HG03520 (cell line): Measurements from ENCODE around the gene CIB1.

Experiments used
- ATAC-seq: cut with Tn5 transposase; IDR thresholded peaks from one replicate; pipeline ENCODE4 v1.9.1; 2021; ENCODE audit warnings: mild to moderate bottlenecking, moderate library complexity; ENCODE audit not compliant: unreplicated experiment

The CIB1 gene

DNA sequence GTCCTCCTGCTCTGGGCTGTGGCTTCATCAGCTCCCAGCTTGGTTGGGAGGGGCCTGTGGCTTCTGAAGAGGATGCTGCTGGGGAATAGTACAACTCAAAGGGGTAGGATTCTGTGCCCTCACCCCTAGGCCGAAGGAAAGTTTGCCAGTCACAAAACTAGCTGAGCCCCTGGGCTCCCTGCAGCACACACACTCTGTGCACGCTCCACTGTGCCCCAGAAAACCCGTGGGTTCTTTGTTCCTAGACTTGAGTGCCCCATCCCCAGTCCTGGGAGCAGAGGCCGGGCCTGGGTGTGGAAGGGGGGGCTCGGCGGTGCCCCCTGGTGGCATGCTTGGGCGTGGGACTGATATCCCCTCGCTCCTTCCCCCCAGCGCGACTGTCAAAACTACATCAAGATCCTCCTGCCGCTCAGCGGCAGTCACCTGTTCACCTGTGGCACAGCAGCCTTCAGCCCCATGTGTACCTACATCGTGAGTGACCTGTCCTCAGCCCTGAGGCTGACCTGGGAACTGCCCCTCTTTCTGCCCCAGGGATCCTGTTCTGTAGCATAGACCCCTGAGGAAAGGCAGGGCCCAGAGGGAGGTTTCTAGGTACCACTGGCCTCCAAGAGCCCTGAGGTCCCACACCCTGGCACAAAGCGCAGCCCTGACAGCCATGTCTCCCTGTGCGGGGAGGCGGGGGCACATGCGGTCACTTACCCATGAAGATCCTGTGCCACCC lies 14.2 kb downstream of the CIB1 start:
- no peak for ATAC-seq

DNA sequence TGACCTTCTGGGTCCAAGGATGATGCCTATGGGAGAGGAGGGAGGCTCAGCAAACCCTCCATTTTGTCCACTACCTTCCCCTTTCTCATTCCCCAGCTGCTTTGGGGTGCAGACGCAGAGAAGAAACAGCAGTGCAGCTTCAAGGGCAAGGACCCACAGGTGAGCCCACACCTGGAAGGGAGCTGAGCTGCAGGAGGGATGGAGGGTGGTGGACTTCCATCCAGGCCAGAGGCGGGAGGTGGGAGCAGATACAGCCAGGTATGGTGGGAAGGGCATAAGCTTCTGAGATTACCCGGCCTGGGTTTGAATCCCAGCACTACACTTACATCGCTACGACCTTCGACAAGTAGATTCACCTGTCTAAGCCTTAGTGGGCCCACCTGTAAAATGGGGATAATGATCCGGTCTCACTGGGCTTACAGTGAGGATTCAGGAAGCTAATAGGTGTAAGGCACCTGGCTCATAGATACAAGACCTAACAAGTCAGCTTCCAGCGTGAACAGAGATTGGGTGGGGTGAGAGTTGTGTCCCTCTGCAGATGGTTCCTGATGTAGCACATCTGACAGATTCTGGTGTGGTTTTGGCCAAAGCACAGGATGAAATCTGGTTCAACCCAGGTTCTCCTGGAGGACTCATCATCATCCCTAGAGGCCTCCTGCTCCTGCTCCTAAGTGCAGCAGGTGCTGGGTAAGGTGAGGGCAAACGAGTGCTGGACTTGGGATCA lies 15.9 kb downstream of the CIB1 start:
- no peak for ATAC-seq

DNA sequence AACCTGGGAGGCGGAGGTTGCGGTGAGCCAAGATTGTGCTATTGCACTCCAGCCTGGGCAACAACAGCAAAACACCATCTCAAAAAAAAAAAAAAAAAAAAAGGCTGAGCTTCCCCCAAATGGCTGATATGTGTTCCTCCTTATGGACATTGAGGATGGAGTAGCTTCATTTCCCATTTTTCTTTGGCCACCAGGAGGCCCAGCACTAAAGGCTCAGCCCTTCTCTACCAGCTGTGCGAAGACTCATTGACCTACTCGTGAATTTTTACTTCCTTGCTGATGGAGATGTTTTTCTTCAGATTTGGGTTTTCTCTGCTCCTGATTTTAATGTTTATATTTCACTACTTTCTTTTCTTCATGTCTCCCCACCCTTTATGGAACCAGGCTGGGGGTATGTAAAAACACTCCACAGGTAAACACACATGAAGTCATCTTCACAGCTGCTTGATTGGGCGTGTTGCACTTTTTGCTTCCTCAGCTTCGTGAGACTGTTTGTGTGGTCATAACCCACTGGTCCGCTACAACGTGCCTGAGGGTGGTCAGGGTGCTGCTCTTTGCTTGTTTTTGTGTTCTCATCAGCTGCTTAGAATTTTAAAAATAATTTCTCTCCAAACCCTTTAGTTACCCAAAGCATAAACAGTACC lies 19.1 kb downstream of the CIB1 start:
- ATAC-seq: no peak

DNA sequence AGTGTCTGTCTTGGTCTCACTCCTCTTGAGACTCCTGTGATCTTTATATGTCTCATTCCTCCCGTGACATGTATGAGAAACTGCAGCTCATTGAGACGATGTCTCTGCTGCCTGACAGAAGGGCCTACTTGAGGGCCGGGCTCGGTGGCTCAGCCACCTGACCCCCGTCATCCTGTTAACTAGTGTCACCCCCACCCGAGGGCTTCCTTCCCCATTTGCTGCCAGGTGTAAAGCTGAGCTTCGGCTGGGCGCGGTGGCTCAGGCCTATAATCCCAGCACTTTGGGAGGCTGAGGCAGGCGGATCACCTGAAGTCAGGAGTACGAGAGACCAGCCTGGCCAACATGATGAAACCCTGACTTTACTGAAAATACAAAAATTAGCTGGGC lies 19.9 kb downstream of the CIB1 start:
- ATAC-seq: no peak

DNA sequence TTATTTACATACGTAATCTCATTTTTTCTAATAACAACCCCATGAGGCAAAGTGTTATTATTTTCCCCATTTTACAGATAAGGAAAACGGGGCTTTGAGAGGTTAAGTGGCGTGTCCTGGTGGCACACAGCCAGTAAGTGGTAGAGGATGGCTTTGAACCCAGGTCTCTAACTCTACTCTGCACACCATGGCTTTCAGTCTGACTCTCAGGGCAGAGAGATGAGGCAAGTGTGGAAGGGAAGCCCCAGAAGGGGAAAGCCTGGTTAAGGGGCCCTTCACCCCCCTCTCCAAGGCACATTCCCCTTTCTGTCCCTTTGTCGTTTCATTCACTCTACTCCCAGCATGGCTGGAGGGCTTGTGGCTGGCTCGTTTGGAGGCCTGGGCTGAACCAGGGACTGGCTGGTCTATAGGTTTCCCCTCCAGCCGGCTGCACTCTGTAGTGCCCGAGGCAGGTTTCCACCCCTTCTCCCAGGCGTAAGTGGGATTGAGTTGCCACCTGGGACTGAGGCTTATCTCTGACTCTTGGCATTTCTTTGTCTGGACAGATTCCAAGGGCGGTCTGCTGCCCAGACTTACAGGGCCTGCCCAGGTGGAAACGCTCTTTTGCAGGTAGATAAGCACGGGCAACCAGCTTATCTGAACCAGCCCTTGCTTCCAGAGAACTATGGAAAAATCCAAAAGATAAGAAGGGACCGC lies 20.5 kb downstream of the CIB1 start:
- no peak for ATAC-seq

DNA sequence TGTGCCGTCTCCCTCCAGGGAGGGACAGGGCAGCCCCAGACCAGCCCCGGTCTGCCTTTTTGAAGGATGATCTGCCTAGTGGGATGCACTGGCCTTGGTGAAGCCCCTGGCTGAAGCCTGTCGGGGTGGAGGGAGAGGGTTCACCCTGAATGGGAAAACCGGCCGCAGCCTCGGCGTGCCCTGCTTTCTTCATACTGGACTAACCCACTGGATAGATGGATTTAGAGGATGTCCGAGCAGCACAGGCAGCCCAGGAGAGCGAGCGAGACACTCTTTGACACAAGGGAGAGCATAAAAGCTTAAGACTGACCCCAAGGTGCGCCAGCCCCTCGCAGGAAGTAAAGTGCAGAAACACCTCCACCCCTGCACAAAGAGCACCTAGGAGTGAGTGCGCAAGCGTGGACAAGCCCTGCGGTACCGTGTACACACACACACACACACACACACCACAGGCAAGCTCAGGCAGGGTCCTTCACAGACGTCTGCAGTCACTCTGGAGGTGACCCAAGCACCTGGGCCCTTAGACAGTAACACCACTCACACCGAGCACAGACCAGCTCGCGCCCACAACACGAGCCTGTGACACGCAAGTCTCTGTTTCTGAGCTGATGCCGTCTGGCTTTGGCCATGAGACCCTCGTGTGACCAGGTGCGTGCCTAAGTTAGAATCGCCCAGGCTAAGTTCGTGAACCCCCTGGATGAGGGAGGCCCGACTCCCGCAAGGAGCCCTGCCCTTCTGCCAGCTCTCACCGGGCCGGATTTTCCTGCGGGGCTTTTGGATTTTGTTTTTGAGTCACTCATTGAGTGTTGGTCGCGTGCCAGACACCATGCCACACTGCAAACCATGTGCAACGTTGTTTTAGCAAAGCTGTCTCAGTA lies 21.3 kb downstream of the CIB1 start:
- ATAC-seq: no peak

DNA sequence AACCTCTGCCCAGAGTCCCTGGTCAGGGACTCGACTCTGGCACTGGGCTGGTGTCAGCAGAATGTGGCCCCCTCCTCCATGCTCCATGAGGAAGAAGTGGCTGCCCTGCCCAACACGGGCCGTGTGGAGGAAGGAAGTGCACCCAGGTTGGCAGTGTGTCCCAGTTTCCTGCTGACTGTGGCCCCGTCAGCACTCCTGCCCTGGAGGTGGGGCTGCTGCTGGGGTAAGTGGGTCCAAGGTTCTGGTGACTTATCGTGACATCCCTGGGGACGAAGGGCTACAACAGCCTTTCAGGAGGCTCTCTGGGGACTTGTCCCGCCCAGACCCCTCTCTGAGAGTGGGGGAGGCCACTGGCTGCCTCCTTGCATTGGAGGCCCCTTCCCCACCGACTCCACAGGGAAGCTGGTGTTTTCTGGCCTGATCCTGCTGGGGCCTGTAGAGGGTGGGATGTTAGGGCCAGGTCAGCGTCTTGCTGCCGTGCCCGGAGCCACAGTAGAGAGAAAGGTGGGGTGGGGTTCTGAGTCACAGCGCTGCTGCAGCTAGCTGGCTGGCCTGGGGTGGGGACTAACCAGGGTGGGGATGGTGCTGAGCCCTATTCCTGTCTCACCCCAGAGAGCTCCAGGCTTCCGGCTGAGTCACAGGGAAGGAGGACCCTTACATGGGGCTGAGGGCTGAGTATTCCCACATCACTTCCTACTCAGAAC lies 22.1 kb downstream of the CIB1 start:
- ATAC-seq: no peak

DNA sequence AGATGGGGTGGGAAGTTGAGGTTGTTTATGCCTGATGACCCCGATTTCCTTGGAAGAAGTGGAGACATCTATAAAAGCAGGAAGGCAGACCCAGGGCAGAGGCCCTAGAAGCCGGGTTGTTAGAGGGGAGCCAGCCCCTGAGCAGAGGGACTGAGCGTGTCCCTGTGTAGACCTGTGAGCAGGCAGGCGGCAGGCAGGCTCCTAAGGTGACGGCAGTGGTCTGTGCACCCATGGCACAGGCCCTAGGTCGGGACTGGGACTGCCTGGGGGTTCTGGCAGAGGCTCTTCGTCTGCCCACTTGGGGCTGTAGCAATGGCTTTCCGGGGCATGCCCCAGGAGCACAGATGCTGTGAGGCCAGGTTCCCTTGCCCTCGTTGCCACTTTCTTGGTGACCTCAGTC lies 22.7 kb downstream of the CIB1 start:
- no peak for ATAC-seq

DNA sequence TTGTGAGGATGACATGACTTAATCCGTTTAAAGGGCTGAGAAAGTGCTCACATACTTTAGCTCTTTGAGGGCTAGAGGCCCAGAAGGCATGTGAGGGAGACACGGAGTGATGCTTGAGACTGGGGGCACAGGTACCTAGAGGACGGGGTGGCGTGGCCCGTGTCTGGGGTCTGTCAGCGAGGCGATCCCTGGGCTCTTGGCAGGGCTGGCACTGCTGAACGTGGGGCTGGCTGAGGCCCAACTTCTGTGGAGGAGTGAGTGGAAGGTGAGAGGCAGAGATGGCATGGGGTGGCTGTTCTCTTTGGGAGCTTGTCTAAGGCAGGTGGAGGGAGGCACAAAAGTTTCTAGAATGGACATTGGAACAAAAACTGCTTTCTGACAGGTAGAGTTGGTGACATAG lies 23.1 kb downstream of the CIB1 start:
- no peak for ATAC-seq

DNA sequence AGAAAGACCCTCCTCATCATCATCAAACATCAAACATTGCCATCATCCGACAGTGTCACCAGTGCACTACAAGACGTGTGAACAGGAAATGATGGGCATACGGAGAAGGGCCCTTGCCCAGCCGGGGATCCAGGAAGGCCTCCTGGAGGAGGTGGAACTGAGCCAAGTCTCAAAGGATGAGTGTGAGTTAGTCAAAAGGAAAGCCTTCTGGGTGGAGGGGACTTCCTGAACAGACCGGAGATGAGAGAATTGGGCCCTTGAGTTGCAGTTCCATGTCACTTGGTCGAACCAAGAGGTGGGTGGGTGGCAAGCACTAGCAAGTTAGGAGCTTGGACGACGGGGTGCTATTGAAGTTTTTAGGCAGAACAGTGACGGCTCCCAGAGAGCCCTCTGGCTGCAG lies 24.1 kb downstream of the CIB1 start:
- ATAC-seq: no peak

DNA sequence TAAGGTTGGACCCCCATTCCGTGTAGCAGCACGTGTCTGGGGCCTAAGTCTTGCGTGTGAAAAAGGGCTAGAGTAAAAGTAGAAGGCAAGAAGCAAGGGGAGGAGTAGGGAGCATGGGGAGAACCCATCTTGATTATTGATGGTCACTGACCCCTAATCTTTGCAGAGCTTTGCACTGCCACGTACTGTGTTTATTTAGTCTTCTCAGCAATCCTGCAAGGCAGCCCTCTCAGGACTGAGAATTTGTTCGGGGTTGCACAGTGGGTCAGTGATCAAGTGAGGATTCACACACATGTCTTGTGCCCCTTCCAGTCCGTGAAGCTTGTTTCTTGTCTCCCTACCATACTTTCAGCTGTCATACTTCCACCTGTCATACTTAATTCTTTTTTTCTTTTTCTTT lies 25.4 kb downstream of the CIB1 start:
- ATAC-seq: no peak

DNA sequence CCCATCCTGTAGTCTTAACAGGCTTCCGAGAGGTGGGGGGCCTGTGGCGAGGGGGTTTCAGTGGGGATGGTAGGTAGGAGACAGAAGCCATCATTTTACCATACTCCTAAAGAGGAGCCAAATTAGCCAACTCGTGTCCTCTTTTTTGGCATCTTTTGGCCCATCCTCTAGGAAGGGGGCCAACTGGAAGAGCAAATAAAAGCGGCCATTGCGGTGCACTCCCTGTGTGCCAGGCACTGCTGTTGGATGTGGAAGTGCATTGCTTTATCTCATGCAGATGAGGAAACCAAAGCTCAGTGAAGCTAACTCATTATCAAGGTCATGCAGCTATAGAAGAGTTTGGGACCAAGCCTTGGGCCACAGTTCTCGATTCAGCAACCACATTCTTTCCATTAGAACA lies 26.5 kb downstream of the CIB1 start:
- no peak for ATAC-seq

DNA sequence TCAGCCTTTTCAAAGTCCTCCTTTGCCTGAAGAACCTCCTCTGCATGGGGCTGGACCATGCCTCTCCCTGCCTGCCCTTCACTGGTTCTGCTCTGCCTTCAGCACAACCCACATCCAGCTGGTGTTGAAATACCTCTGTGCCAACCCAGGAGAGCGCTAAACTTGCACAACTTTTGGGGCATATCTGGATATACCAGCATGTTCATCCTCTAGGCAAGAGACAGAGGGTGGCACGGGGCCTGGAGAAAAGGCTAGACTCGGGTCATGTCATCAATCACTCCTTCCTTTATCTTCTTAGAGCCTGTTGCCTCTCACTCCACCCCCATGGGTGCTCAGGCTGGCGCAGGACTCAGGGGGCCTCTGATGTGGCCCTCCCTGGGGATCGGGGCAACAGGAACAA lies 27.9 kb downstream of the CIB1 start:
- no peak for ATAC-seq

DNA sequence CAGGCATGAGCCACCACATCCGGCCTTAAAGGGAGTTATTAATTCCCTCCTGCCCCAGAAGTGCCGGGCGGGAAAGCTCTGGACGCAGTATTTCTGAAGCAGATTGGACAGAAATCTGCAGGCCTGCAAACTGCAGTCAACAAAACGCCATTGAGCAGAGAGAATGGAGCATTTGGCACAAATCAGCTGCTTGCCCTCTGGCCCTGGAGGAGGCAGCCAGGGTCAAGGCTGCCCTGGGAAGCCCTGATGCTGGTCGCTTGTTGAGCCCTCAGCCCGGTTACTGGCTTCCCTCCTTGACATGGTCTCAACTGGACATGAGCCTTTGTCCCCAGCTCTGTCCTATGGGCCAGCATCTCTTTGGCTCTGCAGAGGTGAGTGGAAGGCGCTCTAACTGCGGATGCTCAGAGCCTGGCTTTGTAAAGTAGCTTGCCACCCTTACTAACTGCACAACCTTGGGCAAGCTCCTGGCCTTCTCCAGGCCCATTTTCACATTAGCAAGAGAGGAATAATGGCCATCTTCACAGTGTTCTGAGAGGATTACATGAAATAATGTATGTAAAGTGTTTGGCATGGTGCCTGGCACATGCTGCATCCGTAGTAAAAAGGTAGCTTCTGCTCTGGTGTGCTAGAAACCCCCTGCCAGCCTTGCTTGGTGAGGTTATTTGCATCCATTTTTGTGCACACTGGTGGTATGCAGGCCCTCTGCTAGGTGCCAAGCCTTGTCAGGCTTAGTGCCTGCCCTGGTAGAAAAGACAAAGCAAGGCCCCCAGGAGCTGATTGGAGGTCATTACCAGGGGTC lies 28.5 kb downstream of the CIB1 start:
- no peak for ATAC-seq

DNA sequence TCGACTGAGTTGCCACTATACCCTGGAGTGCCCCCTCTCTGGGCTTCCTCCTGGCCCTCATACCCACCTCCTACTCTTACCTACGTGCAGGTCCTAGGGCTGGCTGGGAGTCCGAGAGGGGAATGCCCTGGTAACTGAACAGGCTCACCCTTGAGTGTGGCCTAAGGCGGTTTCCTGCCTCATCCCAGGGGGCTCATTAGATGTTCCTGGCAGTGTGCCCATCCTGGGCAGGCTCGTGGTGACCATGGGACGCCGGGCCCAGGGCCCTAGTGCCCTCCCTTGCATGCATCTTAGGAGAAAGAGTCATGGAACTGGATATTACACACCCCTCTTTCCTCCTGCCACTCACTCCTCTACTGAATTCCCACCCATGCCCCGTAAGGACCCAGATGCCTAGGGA lies 29.8 kb downstream of the CIB1 start:
- ATAC-seq: no peak

DNA sequence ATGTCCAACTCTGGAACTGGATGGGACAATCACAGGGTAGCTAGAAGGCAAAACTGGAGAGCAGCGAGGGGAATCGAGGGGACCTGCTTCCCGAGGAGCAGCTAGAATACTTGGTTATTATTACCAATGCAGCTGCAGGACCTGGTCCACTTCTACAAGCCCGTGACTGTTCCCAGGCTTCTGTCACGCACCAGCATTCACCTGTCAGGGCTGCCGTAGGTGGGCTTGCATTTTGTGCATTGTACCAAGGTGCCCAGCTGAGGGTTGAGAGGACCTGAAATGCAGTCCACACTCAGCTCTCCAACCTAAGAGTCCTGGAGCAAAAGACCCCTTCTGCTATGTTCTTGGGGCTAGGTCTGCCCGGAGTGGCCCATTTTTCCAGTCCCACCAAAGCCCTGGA lies 30.3 kb downstream of the CIB1 start:
- ATAC-seq: no peak

DNA sequence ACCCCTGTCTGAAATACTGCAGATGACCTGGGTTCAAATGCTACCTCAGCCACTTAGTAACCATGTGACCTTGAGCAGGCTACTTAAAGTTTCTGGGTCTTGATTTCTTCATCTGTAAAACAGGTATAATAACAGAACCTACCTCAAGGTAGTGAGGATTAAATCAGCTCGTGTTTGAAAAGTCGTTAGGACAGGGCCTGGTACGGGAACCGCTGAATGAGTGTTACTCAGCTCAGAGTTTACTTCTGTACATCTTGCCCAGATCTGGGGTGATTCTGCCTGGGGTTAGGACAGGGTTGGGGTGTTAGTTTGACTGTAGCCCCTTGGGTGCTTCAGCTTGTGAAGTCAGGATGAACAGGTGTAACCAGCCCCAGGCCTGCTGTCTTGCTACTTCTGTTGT lies 30.8 kb downstream of the CIB1 start:
- no peak for ATAC-seq

DNA sequence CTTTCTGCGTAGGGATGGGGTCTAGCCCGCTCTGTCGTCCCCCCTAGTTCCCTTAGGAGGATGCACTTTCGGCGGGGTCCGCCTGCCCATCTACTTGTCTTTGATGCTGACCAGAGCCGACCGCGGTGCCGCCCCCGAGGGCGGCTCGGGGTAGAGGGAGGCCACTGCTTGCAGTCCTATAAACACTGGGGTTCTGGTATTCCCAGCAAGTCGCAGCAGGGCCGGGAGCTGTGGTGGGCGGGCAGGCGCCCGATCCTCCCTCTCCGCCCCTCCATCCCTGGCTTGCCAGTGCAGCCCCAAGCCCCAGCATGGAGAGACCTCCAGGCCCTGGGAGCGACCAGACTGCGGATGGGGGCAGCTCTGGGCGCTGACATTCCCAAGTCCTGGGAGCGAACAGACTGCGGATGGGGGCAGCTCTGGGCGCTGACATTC lies 31.8 kb downstream of the CIB1 start:
- ATAC-seq: no peak
